NCI-H69 (cell line): ENCODE results near the gene GHRH.

ENCODE experiments used
- DNase-seq: peaks from one replicate; lab custom pipeline; 2025; lab: John Stamatoyannopoulos, UW

GHRH gene

GRCh38 chr20:37260923-37261322 lies 691 bp downstream of the GHRH start:
- DNase-seq, result no peak

GRCh38 chr20:37259865-37260264 lies 1.7 kb downstream of the GHRH start:
- DNase-seq, result peak; percentile 23

GRCh38 chr20:37259031-37259430 lies 2.6 kb downstream of the GHRH start:
- DNase-seq, result peak; percentile 17

GRCh38 chr20:37257988-37258387 lies 3.6 kb downstream of the GHRH start:
- DNase-seq, result peak; percentile 84

GRCh38 chr20:37257530-37257929 lies 4.1 kb downstream of the GHRH start:
- DNase-seq, result no peak

GRCh38 chr20:37256286-37256685 lies 5.3 kb downstream of the GHRH start:
- no peak for DNase-seq

GRCh38 chr20:37254114-37254878 lies 7.3 kb downstream of the GHRH start:
- no peak for DNase-seq

- DNase-seq, result no peak
These were observed 8.5 kb downstream of the GHRH start for GRCh38 chr20:37253087-37253486.

GRCh38 chr20:37251825-37252477 lies 9.7 kb downstream of the GHRH start:
- DNase-seq, result no peak

- DNase-seq, result no peak
These were observed 12.3 kb downstream of the GHRH start for GRCh38 chr20:37249304-37249703.

GRCh38 chr20:37247547-37247946 lies 14.1 kb downstream of the GHRH start:
- DNase-seq, result no peak

GRCh38 chr20:37246736-37247135 lies 14.9 kb downstream of the GHRH start:
- DNase-seq, result no peak

- DNase-seq, result peak; percentile 39
These were observed 16.1 kb downstream of the GHRH start for GRCh38 chr20:37245216-37246150.

GRCh38 chr20:37244572-37244957 lies 17.0 kb downstream of the GHRH start:
- DNase-seq, result no peak

GRCh38 chr20:37243937-37244571 lies 17.6 kb downstream of the GHRH start:
- no peak for DNase-seq

- peak; percentile 16 for DNase-seq
These were observed 18.3 kb downstream of the GHRH start for GRCh38 chr20:37243076-37243936.

- no peak for DNase-seq
These were observed 19.1 kb downstream of the GHRH start for GRCh38 chr20:37242503-37242902.

GRCh38 chr20:37240337-37241067 lies 21.1 kb downstream of the GHRH start:
- DNase-seq, result peak; percentile 71

GRCh38 chr20:37238935-37239451 lies 22.6 kb downstream of the GHRH start:
- DNase-seq, result peak; percentile 84

- DNase-seq, result no peak
These were observed 23.2 kb downstream of the GHRH start for GRCh38 chr20:37238426-37238825.
